Calu3 (cell line): ENCODE results near the gene INTS1. TPM values are rescaled to one million over a fixed set of nuclear protein-coding genes. Genes with fewer than 3 reads are reported as not detected.

ENCODE experiments used
- BruUV-seq: library from RNA; stranded (reverse); fragments of 400-500 nt; replicated peaks from 2 replicates; lab custom pipeline; 2021; lab: Mats Ljungman, UMichigan
- CTCF ChIA-PET: fragments of 300-600 bp; sonication (Branson Sonifier 250); formaldehyde crosslinking; loops from one replicate; lab custom pipeline; 2022; ENCODE audit warnings: antibody characterized with exemption; lab: Charles Lee
- DNase-seq: peaks from one replicate; pipeline ENCODE4 v3.0.0; 2022
- H3K27ac Mint-ChIP-seq: one replicate; pipeline ENCODE4 v1.8.0; 2022; ENCODE audit warnings: mixed read lengths; ENCODE audit not compliant: unreplicated experiment
- H3K27me3 Mint-ChIP-seq: one replicate; pipeline ENCODE4 v1.8.0; 2022; ENCODE audit warnings: mixed read lengths; ENCODE audit not compliant: unreplicated experiment
- H3K36me3 Mint-ChIP-seq: one replicate; pipeline ENCODE4 v1.8.0; 2022; ENCODE audit warnings: mild to moderate bottlenecking, moderate library complexity, mixed read lengths; ENCODE audit not compliant: insufficient read depth, unreplicated experiment
- H3K4me1 Mint-ChIP-seq: one replicate; pipeline ENCODE4 v1.8.0; 2022; ENCODE audit warnings: mild to moderate bottlenecking, low read depth, mixed read lengths; ENCODE audit not compliant: unreplicated experiment
- H3K4me3 Mint-ChIP-seq: one replicate; pipeline ENCODE4 v1.8.0; 2022; ENCODE audit warnings: mild to moderate bottlenecking, low read depth, moderate library complexity, mixed read lengths; ENCODE audit not compliant: unreplicated experiment
- H3K9me3 Mint-ChIP-seq: one replicate; pipeline ENCODE4 v1.8.0; 2022; ENCODE audit warnings: low read depth, mixed read lengths; ENCODE audit not compliant: unreplicated experiment
- intact Hi-C: fragments of 100-400 bp; cut with micrococcal nuclease; formaldehyde crosslinking; loops from one replicate; pipeline ENCODE4 v1.10.0; 2022; ENCODE audit not compliant: unreplicated experiment
- total RNA-seq: library from RNA; stranded (reverse); gene quantifications from 2 replicates; pipeline ENCODE4 v1.2.3, GENCODE V29; 2022
- TF ChIP-seq, protein P1 (sequence below): fragments of 200-600 bp; IDR thresholded peaks from one replicate; pipeline ENCODE4 v1.8.0; 2022; ENCODE audit warnings: antibody characterized with exemption; ENCODE audit not compliant: unreplicated experiment

Gene INTS1
- total RNA-seq, 1 experiment from 2014 or later, result 192 TPM

DNA sequence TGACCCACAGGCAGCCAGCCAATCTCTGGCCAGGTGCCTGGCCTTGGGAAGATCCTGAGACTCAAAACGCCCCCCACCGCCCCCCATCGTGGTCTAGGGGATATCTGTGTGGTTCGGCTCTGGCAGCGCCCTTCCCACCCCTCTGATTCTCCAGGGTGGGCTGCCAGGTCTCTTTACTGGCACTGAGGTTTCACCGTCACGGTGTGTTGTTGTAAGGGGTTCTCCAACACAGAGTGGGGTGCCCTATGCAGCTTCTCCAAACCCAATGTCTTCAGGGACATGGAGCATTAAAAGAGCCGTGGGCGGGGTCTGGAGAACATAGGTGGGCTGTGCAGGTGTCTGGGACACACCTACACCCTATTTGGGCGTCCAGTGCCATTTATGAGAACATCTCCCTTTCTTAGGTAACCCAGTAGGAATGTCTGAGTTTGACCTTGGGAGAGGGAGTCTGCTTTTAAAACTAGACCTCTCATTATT, 27.8 kb upstream of the INTS1 start:
- intact Hi-C loops, result loop anchor here (2.0 kb wide), 1 partner anchor 25 kb away; the partner anchor contains the start of gene TMEM184A
- peak overlapping the region; percentile 96 for H3K4me3 Mint-ChIP-seq
- peaks cover 43% of the 10 kb centered on the region for H3K4me1 Mint-ChIP-seq
- CTCF ChIA-PET, result interaction anchor here (3.4 kb wide), 1 partner anchor 24 kb away, joined by 16 read pairs; the partner anchor contains the start of gene TMEM184A
- BruUV-seq, result no TSS peak
- peaks cover 77% of the 10 kb centered on the region for H3K36me3 Mint-ChIP-seq
- peak overlapping the region; percentile 89 for H3K27ac Mint-ChIP-seq
- TF ChIP-seq, protein P1, sequence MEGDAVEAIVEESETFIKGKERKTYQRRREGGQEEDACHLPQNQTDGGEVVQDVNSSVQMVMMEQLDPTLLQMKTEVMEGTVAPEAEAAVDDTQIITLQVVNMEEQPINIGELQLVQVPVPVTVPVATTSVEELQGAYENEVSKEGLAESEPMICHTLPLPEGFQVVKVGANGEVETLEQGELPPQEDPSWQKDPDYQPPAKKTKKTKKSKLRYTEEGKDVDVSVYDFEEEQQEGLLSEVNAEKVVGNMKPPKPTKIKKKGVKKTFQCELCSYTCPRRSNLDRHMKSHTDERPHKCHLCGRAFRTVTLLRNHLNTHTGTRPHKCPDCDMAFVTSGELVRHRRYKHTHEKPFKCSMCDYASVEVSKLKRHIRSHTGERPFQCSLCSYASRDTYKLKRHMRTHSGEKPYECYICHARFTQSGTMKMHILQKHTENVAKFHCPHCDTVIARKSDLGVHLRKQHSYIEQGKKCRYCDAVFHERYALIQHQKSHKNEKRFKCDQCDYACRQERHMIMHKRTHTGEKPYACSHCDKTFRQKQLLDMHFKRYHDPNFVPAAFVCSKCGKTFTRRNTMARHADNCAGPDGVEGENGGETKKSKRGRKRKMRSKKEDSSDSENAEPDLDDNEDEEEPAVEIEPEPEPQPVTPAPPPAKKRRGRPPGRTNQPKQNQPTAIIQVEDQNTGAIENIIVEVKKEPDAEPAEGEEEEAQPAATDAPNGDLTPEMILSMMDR, result no peak
- peaks cover 9% of the 10 kb centered on the region for H3K27me3 Mint-ChIP-seq
- no peaks in the 10 kb centered on the region for H3K9me3 Mint-ChIP-seq
- DNase-seq, result no peak

DNA sequence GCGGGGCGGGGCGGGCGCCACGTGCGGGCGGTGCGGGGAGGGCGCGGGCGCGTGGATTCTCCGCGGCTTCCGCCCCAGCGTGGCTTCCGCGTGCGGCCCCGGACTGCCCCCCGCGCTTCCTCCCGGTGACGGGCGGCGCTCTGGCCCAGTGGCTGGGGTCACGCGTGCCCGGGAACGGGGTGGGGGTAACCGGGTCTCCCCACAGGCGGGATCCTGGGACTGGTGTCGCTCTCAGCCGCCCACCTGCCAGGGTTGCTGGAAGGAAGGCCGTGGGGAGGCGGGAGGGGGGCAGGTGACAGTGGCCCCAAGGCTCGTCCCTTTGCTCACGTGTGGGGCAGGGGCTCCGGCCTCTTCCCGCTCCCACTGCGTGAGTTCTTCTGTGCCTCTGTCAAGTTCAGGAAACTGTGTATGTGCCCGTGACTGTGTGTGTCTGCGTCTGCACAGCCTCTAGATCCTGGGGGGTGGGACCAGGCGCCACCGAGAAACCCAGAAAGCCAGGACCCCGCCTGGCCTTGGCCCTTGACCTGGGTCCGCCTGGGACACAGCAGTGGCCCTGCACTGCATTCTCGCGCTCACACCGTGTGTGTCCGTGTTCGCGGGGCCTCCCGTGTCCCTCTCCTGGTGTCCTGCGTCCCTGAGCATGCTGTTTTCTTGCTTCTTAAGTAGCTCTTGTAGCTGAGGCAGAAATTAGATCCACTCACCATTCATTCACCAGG, 27.2 kb upstream of the INTS1 start:
- H3K36me3 Mint-ChIP-seq, result peaks cover 71% of the 10 kb centered on the region

DNA sequence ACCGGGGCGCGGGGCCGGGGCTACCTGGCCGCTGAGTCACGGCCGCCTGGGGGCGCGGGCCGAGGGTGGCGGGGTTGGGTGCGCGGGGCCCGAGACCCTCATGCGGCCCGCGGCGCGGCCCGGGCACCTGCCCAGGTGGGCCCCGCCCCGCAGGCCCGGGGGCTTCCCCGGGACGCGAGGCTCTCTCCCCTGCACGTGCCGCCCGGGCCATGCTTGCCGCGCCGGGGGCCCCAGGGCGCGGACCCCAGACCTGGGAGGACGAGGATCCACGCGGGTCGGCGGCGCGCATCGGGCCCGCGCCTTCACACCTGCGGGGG, 26.7 kb upstream of the INTS1 start:
- H3K9me3 Mint-ChIP-seq, result no peaks in the 10 kb centered on the region

More for the DNA sequence above, 27.2 kb upstream of the INTS1 start:
- TF ChIP-seq, protein P1, result no peak
- peaks cover 15% of the 10 kb centered on the region for H3K27me3 Mint-ChIP-seq
- H3K4me1 Mint-ChIP-seq, result peaks cover 37% of the 10 kb centered on the region
- no peaks in the 10 kb centered on the region for H3K9me3 Mint-ChIP-seq
- no TSS peak for BruUV-seq
- peak overlapping the region; percentile 96 for H3K4me3 Mint-ChIP-seq
- CTCF ChIA-PET, result interaction anchor here (3.4 kb wide), 1 partner anchor 25 kb away, joined by 16 read pairs; the partner anchor contains the start of gene TMEM184A
- DNase-seq, result no peak
- peak overlapping the region; percentile 89 for H3K27ac Mint-ChIP-seq
- intact Hi-C loops, result no loop called here

DNA sequence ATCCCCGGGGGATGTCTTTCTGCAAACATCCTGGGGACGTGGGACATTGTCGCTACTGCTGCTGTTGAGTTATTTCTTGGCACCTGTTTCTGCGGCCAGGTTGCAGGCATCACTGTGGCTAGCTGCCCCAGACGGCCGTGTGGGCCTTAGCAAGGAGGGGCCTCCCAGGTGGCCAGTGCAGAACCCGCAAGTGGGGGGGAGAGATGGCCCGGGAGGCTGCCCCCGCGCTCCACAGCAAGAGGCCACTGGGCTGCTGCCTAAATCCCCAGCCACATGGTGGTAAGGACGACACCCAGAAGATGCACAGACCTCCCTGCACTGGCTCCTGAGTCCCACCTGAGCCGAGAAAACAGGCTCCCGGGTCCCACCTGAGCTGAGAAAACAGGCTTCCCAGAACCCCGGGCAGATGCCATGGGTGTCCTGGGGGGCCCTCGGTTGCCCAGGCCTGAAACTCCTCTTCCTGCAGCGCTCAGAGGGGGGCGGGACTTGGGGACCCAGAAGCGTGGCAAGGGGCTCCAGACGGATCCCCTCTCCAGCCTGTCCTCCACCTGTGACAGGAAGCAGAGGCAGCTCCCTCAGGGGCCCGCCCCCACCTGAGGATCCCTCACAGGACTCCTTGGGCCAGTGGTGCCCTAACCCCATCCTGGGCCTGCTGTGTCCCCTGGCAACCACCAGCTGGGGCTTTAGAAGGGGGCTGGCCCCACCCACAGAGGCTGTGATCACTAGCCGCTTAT, 25.4 kb upstream of the INTS1 start:
- H3K4me3 Mint-ChIP-seq, result peak overlapping the region; percentile 96
- intact Hi-C loops, result no loop called here
- TF ChIP-seq, protein P1, result no peak
- H3K9me3 Mint-ChIP-seq, result no peaks in the 10 kb centered on the region
- peaks cover 53% of the 10 kb centered on the region for H3K36me3 Mint-ChIP-seq
- no peak for DNase-seq
- peak overlapping the region; percentile 78 for H3K27ac Mint-ChIP-seq
- CTCF ChIA-PET, result no interaction called here
- H3K4me1 Mint-ChIP-seq, result peaks cover 28% of the 10 kb centered on the region
- BruUV-seq, result no TSS peak
- H3K27me3 Mint-ChIP-seq, result peaks cover 33% of the 10 kb centered on the region

More for the DNA sequence above, 26.7 kb upstream of the INTS1 start:
- Mint-ChIP-seq H3K4me3 (peak overlapping the region; percentile 96), H3K27ac (no peak overlapping the region), H3K4me1 (peaks cover 32% of the 10 kb centered on the region), H3K27me3 (peaks cover 20% of the 10 kb centered on the region), H3K36me3 (peaks cover 66% of the 10 kb centered on the region)
- CTCF ChIA-PET, result interaction anchor here (3.4 kb wide), 1 partner anchor 25 kb away, joined by 16 read pairs; the partner anchor contains the start of gene TMEM184A
- intact Hi-C loops, result no loop called here
- no TSS peak for BruUV-seq
- DNase-seq, result no peak
- TF ChIP-seq, protein P1, result no peak
